ENCODE data around the gene ANKRD13C.
A peak's percentile ranks its signal among the peaks of the same experiment; 100 is the strongest.
"Not testable (repeated sequence)": the region's sequence is repeated elsewhere in the genome, so short reads cannot be mapped to it uniquely, and the experiment has no call there.

The ANKRD13C gene

DNA sequence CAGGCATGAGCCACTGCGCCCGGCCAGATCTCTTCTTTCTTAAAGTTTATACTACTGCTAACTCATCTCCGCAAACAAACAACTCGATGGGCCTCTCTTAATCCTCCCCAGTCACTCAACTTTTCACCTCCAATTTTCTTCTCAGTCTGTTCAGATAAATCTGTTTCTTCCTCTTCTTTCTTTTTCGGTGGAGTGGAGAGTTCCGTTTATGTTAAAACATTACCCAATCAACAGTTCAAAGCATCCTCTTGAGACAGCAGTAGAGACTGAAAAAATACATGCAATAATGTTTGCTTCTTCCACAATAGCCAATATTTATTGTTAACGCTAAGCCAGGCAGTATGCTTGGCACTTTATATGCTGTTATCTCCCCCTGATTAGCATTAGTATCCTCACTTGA is 1.4 kb upstream of the ANKRD13C start:
- TF ChIP-seq, protein P1, sequence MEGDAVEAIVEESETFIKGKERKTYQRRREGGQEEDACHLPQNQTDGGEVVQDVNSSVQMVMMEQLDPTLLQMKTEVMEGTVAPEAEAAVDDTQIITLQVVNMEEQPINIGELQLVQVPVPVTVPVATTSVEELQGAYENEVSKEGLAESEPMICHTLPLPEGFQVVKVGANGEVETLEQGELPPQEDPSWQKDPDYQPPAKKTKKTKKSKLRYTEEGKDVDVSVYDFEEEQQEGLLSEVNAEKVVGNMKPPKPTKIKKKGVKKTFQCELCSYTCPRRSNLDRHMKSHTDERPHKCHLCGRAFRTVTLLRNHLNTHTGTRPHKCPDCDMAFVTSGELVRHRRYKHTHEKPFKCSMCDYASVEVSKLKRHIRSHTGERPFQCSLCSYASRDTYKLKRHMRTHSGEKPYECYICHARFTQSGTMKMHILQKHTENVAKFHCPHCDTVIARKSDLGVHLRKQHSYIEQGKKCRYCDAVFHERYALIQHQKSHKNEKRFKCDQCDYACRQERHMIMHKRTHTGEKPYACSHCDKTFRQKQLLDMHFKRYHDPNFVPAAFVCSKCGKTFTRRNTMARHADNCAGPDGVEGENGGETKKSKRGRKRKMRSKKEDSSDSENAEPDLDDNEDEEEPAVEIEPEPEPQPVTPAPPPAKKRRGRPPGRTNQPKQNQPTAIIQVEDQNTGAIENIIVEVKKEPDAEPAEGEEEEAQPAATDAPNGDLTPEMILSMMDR (IDR thresholded peaks at IDR 0.05; ENCODE audit: low read depth, low read length) = no peak
- DNase-seq (ENCODE audit: extremely low read depth, low read depth) = no peak

GRCh38 chr1:70355111-70355407 is 537 bp upstream of the ANKRD13C start:
- DNase-seq (ENCODE audit: extremely low read depth, low read depth) = no peak
- TF ChIP-seq, protein P1 (IDR thresholded peaks at IDR 0.05; ENCODE audit: low read depth, low read length) = no peak

DNA sequence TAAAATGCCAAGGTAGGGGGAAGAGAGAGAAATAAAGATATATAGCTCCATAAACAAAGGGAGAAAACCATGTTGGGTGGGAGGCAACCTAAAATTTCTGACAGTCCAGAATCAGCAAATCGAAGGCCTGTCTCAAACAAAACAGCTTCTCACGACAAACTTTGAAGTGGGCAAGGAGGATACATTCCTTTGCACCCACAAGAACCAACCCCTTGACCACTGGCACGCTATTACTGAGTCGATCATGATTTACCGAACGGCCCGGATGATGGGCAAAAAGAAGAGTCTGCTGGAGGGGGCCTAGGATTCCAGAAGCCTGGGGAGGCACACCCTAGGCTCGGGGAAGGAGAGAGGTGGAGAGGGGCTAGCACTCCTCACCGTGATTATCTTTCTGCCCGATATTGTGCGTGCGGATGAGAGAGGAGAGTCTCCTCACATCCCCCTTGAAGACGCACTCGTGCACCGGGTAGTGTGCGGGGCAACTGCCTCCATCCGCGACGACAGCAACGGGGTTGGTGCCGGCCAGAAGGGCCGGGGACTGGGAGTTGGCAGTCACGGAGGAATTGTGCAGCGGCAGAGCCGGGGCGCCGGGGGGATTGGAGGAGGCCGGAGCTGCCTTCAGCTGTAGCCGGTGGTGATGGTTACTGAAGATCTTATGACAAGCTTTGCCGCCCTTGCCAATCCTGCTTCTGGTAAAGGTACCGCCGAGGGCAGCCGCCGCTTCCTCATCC is 756 bp downstream of the ANKRD13C start:
- peak; percentile 36 for DNase-seq (ENCODE audit: extremely low read depth, low read depth)
- TF ChIP-seq, protein P1 (IDR thresholded peaks at IDR 0.05; ENCODE audit: low read depth, low read length) = no peak

DNA sequence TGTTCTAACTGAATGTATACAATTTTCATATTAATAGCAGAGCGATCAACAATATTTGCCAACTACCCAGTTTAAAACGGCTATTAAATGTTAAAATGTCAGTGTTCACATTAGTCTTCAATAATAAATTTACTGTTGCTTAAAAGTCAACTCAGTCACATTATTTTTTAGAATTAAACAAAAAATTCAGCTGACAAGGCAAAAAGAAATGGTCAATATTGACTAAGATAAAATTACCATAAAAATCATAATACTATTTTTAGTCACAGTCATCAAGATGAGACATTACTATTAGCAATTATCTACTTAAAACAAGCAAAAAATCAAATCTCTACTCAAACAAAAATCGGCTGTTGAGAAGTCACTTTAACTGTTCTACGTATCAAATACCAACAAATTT is 1.5 kb downstream of the ANKRD13C start:
- TF ChIP-seq, protein P1 (IDR thresholded peaks at IDR 0.05; ENCODE audit: low read depth, low read length) = no peak
- no peak for DNase-seq (ENCODE audit: extremely low read depth, low read depth)

DNA sequence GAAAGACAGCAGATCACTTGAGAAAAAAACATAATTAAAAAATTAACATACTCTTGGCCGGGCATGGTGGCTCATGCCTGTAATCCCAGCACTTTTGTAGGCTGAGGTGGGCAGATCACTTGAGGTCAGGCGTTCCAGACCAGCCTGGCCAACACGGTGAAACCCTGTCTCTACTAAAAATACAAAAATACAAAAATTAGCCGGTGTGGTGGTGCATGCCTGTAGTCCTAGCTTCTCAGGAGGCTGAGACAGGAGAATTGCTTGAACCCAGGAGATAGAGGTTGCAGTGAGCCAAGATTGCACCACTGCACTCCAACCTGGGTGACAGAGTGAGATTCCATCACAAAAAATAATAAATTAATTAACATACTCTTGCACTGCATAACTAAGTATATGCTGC is 4.7 kb downstream of the ANKRD13C start:
- DNase-seq (ENCODE audit: extremely low read depth, low read depth) = not testable (repeated sequence)

- TF ChIP-seq, protein P1 (IDR thresholded peaks at IDR 0.05; ENCODE audit: low read depth, low read length) = no peak
- no peak for DNase-seq (ENCODE audit: extremely low read depth, low read depth)
Measured at GRCh38 chr1:70348399-70349165, 5.9 kb downstream of the ANKRD13C start.

GRCh38 chr1:70339644-70340043 is 14.9 kb downstream of the ANKRD13C start:
- DNase-seq (ENCODE audit: extremely low read depth, low read depth) = not testable (repeated sequence)

- DNase-seq (ENCODE audit: extremely low read depth, low read depth) = no peak
- TF ChIP-seq, protein P1 (IDR thresholded peaks at IDR 0.05; ENCODE audit: low read depth, low read length) = no peak
Measured at GRCh38 chr1:70336050-70336449, 18.5 kb downstream of the ANKRD13C start.

Data from AG09319 (cell line).